ENCODE results near the gene GFPT2. TPM values are rescaled to one million over a fixed set of nuclear protein-coding genes. Genes with fewer than 3 reads are reported as not detected.
A peak's percentile ranks its signal among the peaks of the same experiment; 100 is the strongest.

Gene GFPT2
- total RNA-seq, 6 experiments from 2014 or later, result 0.32 to 0.93 (median 0.61) TPM

DNA sequence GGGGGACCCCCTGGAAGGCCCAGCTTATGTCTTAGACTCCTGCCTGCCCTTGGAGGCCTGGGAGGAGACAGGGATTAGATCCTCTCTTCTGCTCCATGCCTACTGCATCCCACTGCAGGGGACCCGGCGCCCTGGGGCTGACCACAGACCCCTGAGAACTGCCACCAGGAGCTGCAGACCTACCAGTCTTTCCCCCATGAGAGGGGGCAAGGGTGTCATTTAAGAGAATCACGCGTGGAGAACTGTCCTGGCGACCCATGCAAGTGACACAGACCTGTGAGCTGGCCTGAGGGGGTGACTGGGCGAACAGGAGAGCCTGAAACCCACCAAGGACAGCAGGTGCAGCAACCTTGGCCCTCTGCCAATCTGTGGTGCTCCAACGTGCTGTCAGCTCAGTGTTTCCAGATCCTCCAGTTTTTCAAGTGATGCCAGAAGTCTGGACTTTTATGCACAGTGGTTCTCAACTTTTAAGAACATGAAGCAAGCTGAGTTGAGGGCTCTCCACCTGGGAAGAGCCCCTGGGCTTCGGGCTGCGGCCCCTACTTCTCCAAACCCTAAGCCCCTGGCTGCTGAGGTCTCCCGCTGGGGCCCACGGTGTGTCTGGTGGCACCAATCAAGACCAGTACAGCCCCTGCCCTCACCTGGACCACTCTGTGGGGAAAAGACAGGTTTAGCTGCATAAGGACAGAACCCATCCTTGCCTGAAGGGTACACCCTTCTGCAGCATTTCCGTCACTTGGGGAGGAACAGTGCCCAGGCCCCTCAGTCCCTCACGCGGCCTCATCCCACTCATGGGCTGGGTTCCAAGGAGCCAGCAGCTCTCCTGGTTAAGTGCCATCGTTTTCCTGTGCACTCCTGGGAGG, 18.2 kb downstream of the GFPT2 start:
- no peak for DNase-seq
- 82% methylated on average over 2 of the region's 15 CpGs for WGBS (ENCODE audit: insufficient coverage, low coverage, low lambda C conversion rate, missing lambda C conversion rate)
- Histone ChIP-seq H3K9me3 (no peaks in the 10 kb centered on the region), H3K4me3 (no peak overlapping the region), H3K4me1 (no peaks in the 10 kb centered on the region), H3K27me3 (no peaks in the 10 kb centered on the region), H3K27ac (no peak overlapping the region), H3K36me3 (no peaks in the 10 kb centered on the region)
- ATAC-seq, result no peak
- TF ChIP-seq, protein P1, sequence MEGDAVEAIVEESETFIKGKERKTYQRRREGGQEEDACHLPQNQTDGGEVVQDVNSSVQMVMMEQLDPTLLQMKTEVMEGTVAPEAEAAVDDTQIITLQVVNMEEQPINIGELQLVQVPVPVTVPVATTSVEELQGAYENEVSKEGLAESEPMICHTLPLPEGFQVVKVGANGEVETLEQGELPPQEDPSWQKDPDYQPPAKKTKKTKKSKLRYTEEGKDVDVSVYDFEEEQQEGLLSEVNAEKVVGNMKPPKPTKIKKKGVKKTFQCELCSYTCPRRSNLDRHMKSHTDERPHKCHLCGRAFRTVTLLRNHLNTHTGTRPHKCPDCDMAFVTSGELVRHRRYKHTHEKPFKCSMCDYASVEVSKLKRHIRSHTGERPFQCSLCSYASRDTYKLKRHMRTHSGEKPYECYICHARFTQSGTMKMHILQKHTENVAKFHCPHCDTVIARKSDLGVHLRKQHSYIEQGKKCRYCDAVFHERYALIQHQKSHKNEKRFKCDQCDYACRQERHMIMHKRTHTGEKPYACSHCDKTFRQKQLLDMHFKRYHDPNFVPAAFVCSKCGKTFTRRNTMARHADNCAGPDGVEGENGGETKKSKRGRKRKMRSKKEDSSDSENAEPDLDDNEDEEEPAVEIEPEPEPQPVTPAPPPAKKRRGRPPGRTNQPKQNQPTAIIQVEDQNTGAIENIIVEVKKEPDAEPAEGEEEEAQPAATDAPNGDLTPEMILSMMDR (IDR thresholded peaks at IDR 0.05), result no peak
- no peak for TF ChIP-seq POLR2A (IDR thresholded peaks at IDR 0.05)
- intact Hi-C loops (cut with DNase I), result no loop called here

DNA sequence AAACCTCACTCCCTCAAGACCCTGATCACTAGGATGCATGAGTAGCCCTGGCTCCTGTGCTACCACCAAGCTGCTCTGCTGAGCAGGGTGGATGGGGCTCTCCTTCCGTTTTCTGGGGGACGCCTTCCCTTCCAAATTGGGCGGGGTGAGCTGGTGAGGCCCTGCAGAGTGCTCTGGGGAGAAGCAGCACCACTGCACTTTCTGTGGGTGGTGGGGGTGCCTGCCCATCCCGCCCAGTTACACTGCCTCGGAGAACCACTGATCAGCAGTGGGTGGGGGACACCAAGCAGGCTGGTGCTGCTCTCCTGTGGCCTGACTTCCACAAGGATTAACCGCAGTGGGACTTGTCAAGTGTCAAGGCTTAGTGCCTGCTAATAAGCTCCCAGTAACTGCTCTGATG, 19.0 kb downstream of the GFPT2 start:
- DNase-seq (no peak), ATAC-seq (no peak)
- H3K4me1 ChIP-seq, result no peaks in the 10 kb centered on the region
- no peaks in the 10 kb centered on the region for H3K9me3 ChIP-seq
- H3K27ac ChIP-seq, result no peak overlapping the region
- no peaks in the 10 kb centered on the region for H3K36me3 ChIP-seq
- TF ChIP-seq, protein P1 (IDR thresholded peaks at IDR 0.05), result no peak
- no peak for TF ChIP-seq POLR2A (IDR thresholded peaks at IDR 0.05)
- WGBS (ENCODE audit: insufficient coverage, low coverage, low lambda C conversion rate, missing lambda C conversion rate), result 33% methylated on average over 1 of the region's 6 CpGs
- H3K27me3 ChIP-seq, result no peaks in the 10 kb centered on the region
- no peak overlapping the region for H3K4me3 ChIP-seq
- intact Hi-C loops (cut with DNase I), result no loop called here

DNA sequence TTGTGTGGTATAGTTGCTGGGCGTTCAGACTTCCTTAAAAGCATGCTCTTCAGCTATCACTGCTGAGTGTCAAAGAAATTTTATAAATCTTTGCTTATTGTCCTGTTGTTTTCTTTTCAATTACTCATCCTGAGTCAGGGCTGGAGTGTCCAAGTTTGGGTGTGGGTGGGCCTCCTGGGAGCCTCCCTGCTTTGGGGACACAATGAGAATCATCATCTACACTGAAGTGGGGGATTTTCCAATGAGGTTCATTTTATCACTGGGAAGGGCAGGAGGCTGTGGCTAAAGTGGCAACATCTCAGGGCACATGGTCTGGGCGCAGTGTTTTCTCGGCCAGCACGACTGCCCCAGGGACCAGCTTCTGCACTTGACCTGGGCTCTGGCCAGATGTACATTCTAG, 19.5 kb downstream of the GFPT2 start:
- Histone ChIP-seq H3K4me1 (no peaks in the 10 kb centered on the region), H3K27ac (no peak overlapping the region), H3K27me3 (no peaks in the 10 kb centered on the region), H3K4me3 (no peak overlapping the region), H3K36me3 (no peaks in the 10 kb centered on the region), H3K9me3 (no peaks in the 10 kb centered on the region)
- intact Hi-C loops (cut with DNase I), result no loop called here
- WGBS (ENCODE audit: insufficient coverage, low coverage, low lambda C conversion rate, missing lambda C conversion rate), result 63% methylated on average over 4 of the region's 4 CpGs
- ATAC-seq, result no peak
- TF ChIP-seq, protein P1 (IDR thresholded peaks at IDR 0.05), result no peak
- TF ChIP-seq POLR2A (IDR thresholded peaks at IDR 0.05), result no peak
- peak in 1 of 3 donors; percentile 9 for DNase-seq

DNA sequence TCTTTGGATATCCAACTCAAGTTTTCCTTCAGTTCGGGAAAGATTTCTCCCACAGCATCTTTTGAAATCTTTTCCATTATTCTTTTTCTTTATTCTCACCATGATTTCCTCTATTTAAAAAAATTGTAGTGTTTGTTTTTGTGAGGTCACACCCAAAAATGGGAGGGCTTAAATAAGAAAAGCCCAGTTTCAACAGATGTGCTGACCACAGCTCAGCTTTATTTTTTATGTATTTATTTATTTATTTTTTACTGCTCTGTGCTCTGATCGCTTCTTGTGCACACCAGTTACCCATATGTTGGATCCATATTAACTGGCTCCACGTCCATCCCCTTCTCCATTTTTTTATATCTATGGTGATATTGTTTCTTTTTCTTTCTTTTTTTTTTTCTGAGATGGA, 20.3 kb downstream of the GFPT2 start:
- H3K4me3 ChIP-seq, result no peak overlapping the region
- intact Hi-C loops (cut with DNase I), result no loop called here

More for the DNA sequence above, 20.3 kb downstream of the GFPT2 start:
- DNase-seq (no peak), ATAC-seq (no peak)
- no peak for TF ChIP-seq POLR2A (IDR thresholded peaks at IDR 0.05)
- TF ChIP-seq, protein P1 (IDR thresholded peaks at IDR 0.05), result no peak
- Histone ChIP-seq H3K27ac (no peak overlapping the region), H3K4me1 (no peaks in the 10 kb centered on the region), H3K9me3 (no peaks in the 10 kb centered on the region), H3K36me3 (no peaks in the 10 kb centered on the region), H3K27me3 (no peaks in the 10 kb centered on the region)
- WGBS (ENCODE audit: insufficient coverage, low coverage, low lambda C conversion rate, missing lambda C conversion rate), result 91% methylated on average over 3 of the region's 3 CpGs
